GM18517 (cell line): ENCODE results near the gene TARP.
"Not testable (repeated sequence)": the region's sequence is repeated elsewhere in the genome, so short reads cannot be mapped to it uniquely, and the experiment has no call there.

Experiments used
- ATAC-seq: cut with Tn5 transposase; IDR thresholded peaks from one replicate; pipeline ENCODE4 v1.9.1; 2021; ENCODE audit warnings: mild to moderate bottlenecking, moderate library complexity; ENCODE audit not compliant: unreplicated experiment

The TARP gene

DNA sequence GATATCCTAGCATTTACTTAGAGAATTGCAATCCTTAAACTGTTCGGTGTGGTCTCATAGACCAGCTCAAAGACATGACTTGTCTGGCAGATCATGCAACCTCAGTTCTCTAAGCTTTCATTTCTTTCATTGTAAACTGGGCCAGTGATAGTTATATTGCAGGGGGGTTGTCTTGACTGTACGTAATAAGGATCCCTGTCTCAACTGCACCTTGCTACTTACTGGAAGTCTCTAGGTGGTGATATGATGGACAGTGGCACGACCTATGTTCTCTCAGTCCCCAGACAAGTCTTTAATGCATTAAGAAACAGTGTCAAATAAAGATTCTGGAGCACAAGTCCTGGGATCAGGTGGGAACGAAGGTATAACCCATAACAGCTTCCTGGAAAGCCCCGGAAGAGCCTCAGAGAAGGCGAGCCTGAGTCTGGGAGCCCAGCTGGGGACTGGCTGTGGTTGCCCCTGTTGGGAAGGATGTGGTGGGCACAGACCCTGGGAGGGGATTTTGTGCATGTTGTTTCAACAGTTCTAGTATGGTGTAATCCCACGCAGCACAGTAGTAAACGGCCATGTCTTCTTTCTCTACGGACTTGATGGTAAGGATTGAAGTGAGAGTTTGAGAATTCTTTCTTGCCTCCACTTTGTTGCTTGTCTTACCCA, 26.0 kb upstream of the TARP start:
- ATAC-seq = no peak

DNA sequence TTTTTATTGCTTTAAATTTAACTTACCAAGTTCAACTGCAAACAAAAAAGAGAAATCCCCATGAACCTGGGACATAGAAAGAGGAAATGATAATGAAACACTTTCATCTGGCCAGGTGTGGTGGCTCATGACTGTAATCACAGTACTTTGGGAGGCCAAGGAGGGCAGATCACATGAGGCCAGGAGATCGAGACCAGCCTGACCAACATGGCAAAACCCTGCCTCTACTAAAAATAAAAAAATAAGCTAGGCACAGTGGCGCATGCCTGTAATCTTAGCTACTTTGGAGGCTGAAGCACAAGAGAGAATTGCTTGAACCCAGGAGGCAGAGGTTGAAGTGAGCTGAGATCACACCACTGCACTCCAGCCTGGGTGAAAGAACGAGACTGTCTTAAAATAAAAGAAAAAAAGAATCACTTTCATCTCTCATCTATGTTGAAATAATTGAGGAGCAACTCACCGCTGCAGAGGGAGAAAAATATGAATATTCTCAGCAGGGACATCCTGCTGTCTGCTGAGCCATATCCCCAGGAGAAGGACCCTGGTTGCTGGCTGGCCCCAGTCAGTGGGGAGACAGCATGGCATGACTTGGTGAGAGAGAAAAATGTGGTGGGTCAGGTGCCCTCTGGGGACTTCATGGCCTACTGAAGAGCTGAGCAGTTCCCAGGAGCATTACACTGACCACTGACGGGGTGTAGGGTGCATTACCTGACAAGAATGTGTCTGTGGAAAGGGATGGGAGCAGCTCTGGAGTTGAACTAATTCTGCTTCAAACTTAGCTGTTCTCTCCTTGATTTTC, 22.8 kb upstream of the TARP start:
- peak; percentile 76 for ATAC-seq

DNA sequence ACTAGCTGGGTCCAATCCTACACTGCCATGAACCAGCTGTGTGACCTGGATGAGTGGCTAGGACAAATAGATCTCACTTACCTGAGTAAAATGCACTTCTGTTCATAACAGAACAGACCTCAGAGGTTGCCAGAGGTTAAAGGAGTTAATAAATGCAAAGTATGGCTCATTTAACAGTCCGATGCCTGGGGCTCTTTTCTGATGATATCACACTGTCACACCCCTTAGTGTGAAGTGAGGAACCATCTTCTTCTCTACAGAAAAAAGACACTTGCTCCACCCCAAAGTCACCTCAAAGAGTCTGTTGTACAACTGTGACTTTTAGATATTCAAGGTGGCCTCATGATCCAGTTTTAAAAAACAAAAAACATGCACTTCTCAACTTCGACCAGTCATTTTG, 21.5 kb upstream of the TARP start:
- ATAC-seq = no peak

DNA sequence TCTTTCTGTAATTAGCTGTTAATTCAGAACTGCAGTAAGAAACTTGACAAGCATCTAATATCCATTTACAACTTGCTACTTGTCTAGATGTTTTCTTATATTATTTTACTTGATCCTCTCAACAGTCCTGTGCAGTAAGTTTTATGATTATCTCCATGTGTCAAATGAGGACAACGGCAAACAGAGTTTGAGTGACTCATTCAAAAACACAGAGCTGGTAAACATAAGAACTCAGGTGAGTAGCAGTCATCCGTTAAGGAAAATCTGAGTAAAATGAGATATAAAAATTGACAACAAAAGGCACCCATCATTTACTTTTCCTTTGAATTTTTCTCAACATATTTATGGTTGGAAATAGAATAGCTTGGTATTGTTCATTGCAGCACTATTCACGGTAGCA, 19.0 kb upstream of the TARP start:
- no peak for ATAC-seq

DNA sequence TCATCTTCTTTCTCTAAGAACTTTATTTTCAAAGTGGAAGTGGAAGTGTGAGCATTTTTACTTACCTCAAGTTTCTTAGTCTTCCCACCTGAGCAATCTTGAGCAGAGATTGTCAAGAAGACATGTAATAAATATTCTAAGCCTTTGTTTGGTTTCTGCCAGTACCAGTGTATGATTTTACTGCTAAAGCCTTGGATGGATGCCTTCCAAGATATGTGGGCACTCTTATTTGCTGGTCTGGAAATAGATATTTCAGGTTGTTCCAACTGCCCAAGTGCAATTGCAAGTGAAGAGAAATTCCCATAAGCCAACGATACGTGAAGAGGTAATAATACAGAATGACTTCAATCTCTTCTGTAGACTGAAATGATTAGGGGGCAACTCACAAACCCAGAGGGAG, 18.2 kb upstream of the TARP start:
- no peak for ATAC-seq

DNA sequence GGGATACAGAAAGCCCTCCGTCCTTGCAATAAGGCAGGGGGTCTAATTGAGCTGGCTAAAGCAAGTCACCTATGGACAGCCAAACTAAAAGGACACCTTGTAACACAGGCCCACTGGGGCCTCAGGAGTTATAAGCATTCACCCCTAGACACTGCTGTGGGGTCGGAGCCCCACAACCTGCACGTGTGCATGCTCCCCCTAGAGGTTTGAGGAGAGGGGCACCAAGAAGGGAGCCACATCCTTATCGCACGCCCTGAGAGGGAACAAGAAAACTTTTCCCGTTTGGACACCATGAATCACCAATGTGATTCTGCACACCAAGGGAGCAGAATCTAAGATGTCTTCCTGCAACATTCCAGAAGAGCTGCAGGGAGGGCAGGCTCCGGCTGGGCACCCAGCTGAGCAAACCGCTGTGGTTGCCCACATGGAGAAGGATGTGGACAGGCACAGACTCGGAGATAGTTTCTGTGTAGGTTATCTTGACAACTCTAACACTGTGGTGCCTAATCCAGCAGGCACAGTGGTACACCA, 17.7 kb upstream of the TARP start:
- no peak for ATAC-seq

DNA sequence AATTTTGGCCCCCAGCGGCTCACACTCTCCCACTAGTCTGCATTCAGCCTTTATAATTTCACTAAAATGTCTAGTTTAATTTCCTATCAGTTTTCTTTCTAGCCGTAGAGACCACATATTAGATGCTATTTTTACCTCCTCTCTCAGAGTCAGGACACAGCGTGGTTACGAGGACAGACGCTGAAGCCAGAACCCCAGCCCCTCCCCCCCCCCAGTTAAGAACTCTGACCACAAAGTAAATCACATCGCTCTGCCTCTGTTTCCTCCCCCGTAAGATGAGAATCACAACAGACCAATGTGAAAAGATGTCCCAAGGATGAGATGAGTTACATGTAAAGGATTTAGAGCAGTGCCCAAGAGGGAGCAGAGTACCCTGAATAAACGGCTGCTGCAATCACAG, 11.1 kb upstream of the TARP start:
- no peak for ATAC-seq

DNA sequence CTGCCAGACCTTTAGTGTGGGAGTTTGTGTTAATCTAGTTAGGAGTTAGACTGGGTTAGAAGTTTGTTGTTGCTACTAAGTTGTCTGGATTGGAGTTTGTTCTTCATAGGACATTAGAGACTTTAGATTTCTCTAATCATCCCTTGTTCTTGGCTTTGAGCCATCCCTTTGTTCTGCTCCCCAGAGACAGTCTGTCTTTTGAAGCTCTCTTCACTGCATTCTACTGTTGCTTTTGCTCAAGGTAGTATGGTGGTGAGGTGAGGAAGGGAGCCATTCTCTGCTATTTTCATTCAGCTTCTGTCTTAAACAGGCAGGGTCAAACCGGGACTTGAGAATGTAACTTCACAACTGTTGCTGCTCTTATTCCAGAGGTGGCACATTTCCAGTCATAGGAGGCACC, 10.4 kb upstream of the TARP start:
- ATAC-seq = no peak

DNA sequence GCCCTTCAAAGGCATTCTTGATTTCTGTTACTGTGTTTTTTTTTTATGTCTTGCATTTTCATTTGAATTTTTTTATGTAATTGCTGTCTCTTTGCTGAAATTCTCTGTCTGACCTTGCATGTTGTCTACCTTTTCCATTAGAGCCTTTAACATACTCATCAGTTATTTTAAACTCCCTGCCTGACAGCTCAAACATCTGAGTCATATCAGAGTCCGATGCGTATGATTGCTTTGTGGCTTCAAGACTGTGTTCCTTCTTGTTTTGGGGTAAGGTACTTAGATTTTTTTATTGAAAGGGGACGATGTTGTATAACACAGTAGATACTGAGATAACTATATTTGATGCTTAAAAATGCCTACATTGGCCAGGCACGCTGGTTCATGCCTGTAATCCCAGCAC, 9.7 kb upstream of the TARP start:
- no peak for ATAC-seq

DNA sequence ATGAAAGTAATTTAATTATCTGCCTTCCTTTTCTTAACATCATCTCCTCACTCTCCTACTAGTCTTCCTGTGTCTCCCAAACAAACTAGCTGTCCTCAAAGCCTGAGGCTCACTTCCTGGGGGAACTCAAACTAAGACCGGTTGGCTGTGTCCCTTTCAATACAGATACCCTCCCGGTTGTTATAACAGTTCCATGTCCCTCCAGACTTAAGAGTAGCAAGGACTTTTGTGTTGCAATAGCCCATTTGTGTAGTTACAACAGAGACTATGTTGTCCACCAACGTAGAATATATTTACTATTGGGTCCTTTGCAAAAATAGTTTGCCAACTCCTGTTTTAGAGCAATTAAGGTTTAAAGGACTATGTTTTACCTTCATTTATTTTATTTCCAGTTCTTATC, 8.6 kb upstream of the TARP start:
- no peak for ATAC-seq

DNA sequence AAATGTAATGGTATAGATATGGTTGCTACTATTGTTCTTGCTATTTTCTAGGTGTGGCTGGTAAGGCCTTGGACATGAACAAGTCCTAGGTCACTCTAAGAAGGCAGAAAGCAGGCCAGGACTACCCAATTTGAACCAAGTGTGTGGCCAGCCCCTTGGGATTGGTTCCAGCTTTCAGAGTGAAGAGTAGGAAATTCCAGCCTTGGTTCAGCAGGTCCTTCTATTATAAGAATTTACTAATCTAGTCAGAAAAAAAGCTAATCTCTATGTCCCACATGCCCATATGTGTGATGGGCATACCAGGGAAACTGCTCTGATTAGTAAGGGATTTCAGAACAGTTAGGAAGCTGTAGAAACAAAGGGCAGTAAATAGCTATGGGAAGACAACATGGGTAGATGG, 7.8 kb upstream of the TARP start:
- no peak for ATAC-seq

DNA sequence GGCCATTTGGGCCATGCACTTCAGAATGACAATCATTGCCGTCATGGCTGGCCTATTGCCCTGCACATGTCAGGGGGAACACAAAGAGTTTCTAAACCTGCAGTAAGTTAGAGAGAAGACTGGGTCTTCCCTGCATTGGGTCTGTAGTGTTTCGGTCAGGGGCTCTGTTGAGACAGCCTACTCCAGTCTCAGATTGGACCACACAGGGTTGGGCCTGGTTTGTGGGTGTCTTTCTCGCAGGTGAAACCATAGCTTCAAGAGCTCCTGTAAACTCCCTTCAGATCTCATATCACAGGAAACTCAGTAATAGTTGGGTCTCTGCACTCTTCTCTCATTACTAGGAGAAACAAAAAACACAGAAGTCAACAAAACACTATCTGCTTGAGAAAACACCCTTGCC, 7.3 kb upstream of the TARP start:
- ATAC-seq = no peak

DNA sequence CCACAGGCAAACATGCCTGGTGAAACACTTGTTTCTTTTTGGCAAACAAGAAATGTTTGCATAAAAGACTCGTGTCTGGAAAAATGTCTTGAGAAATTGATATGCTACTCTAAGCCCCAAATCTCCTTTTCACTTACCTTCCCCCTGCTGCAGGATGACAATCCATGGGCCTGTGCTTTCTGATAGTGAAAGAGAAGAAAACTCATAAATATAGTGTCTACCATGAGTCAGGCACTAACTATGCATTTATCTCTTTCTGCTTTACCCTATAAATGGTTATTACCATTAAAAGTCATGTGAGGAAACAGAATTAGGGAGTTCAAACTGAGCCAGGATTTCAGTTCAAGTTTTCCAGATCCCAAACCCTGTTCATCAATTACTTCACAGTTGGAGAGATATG, 6.6 kb upstream of the TARP start:
- ATAC-seq = no peak

DNA sequence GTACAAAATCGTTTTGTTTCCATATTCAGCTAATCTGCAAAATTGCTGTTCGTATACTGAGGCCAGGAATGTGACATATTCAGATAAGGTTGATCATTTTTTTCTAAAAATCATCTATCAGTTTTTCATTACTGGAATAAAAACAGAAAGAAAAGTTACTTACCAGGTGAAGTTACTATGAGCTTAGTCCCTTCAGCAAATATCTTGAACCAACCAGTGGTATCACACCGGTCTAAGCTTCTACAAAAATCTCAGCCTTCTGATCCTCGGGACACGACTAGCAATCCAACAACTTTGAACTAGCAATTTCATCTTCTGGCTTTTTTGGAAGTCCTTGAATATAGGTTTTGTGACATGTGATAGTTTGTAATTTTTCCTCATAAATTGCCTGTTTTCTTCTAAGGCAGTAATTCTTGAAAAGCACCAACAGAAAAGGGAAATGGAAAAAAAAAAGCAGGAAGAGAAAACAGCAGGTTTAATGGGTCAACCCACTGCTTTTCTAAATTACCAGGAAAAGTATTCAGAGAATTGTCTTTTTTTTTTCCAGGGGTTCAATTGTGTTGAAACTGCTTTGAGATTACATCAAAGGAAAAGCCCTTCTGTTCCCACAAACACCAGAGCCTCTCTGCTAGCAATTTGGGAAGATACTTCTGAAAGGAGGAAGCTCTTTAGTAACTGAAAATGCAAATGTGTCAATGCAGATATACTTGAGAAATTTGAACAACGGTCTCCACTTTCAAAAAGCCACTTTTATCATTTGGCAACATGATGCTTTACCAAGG, 2.9 kb upstream of the TARP start:
- no peak for ATAC-seq

DNA sequence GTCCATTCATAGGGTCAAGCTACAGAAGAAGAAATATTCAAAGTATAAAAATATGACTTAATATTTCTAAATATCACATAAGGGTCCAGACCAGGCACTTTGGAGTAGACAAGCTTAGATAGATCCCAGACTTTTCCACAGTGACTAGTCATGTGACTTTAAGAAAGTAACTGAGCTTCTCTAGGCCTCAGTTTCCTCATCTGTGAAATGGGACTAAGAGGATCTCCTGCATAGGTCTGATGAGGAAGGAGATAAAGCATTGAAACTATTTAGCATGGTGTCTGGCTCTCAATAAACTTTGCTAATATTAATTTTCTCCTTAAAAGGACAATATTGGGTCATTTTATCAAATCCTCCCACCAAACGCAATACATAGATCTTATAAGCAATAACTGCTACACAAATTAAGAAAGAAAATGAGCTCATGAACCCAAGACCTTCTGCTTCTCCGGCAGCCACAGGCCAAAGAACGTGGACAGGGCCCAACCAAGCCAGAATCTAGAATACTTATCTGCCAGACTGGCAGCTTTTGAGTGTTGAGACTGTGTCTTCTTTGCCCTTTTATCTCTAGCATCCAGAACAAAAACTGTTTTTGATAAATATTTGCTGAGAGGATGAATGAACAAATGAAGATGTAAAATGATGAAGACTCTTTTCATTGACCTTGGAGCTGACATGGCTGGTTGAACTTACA, 1.6 kb upstream of the TARP start:
- ATAC-seq = no peak

DNA sequence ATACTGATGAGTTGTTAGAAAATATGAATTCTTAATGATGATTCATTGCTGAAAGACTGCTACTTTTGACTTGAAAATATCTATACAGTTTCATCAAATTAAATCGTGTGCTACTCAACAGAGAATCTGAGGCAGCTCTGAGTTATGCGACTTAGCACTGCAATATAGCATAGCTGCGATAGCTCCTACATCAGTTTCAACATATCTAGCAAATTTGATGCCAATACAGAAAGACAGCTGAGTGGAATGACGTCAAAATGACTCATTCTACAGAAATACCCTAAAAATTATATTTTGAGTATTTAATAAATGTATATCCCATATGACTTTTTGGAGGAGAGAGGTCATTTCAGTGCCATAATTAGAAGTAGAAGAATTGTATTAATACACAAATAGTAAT, 1.1 kb upstream of the TARP start:
- ATAC-seq = no peak

DNA sequence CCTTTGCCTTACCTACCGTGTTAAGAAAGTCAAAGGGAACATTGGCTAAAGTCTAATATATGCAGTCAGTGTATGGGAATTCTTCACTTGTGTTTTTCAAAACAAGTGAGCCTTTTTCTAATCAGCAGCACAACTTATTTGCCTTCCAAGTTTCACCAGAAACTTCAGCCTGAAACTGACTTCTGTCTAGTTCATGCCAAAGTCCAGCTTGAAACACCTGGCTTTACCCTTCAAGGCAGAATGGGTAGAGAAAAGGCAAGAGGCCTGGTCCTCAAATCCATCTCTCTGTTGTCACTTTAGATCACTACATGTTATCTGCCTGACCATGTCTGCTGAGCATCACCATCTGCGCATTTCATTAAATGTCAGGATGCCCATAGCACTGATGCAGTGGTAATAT, 3.0 kb downstream of the TARP start:
- ATAC-seq = not testable (repeated sequence)

DNA sequence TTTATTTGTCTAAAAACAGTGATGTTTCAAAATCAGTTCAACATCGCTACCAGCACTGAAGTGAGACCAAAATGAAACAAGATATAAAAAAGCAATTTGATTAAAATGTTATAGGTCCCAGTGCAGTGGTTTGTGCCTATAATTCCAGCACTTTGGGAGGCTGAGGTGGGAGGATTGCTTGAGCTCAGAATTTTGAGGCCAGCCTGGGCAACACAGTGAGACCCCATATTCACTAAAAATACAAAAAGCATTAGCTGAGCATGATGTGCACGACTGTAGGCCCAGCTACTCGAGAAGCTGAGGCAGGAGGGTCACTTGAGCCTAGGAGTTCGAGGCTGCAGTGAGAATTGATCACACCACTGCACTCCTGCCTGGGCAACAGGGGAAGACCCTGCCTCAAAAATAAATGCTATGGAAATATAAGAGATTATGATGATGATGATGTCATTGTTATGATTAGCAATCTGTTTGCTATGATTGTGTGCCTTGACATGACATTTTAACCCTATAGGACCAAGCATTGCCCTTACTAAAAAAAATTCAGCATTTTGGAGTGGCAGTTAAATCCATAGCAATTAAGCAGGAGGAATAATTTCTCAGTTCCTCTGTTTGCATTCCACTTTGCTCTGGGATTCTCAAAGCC, 3.6 kb downstream of the TARP start:
- not testable (repeated sequence) for ATAC-seq

DNA sequence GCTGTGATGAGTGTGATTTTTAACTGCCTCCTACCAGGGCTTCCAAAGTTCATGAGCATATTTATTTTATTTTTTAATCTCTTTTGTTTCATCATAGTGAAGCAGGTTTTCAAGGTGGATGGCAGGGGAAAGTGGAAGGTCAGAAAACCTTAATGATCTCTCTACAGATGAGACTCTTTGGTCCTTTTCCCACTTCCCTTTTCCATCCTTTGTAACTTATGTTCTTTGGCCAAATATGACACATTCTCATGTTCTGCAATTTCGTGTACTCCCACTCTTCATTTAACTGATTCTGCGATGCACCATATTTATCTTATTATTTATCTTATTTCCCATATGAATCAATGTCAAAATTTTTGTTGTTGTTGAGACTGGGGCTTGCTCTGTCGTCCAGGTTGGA, 7.5 kb downstream of the TARP start:
- ATAC-seq = not testable (repeated sequence)

DNA sequence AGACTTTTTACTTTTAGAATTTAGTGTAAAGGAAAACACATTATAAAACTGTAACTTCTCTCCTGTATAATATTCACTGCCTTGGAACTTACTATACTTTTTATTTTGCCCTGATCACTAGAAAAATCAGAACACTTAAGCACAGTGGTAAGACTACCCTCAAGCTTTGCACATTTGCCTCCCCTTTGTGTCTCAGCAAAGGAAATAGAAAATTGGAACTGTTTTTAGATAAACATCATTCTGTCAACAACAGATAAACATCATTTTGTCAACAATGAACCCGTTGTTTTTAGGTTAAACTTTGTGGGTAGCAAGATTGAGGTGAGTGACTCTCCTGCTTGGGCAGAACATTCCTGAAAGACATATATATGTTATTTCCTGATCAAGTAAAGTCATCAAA, 8.8 kb downstream of the TARP start:
- not testable (repeated sequence) for ATAC-seq

DNA sequence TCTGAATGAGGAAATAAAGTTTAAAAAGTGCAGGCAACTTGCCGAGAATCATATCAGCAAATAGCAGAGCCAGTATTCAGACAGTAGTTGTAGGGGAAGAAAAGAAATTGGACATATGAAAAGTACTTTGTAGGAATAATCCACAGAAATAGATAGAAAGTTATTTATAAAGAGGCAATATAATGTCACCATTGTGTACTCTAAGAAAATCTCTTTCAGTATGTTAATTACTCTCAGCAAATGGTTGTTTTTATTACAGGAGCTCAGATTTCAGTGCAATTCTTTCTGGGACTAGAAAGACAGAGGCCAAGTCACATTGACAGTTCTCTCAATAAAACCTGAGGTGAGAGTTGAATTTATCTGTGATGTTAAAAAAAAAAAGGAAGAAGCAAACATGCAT, 10.2 kb downstream of the TARP start:
- ATAC-seq = not testable (repeated sequence)
